GM12875 (cell line): ENCODE measurements around the gene GPR68.

ENCODE experiments used
- H3K4me3 ChIP-seq: one replicate; pipeline ENCODE4 v1.5.1; 2011; ENCODE audit warnings: low read depth, low read length, control low read depth
- CTCF ChIP-seq: IDR thresholded peaks from 2 replicates; pipeline ENCODE4 v1.5.1; 2011; ENCODE audit warnings: low read depth, mild to moderate bottlenecking, control low read depth, inconsistent platforms, low read length, moderate library complexity, borderline replicate concordance; ENCODE audit not compliant: insufficient read depth

Gene GPR68

GRCh38 chr14:91244501-91244901 is at the start of gene GPR68:
GPR68 (minus strand) TSS chr14:91244704; CDS start chr14:91235050, 9,654 bp downstream.
- no peak within 1 kb of the TSS for H3K4me3 ChIP-seq
- no peak for TF ChIP-seq CTCF

- no peak for TF ChIP-seq CTCF
- no peak overlapping the region for H3K4me3 ChIP-seq
These were observed 49.6 kb upstream of the GPR68 start for GRCh38 chr14:91294153-91294552.

GRCh38 chr14:91293281-91293680 is 48.8 kb upstream of the GPR68 start:
- no peak for TF ChIP-seq CTCF
- H3K4me3 ChIP-seq: no peak overlapping the region

DNA sequence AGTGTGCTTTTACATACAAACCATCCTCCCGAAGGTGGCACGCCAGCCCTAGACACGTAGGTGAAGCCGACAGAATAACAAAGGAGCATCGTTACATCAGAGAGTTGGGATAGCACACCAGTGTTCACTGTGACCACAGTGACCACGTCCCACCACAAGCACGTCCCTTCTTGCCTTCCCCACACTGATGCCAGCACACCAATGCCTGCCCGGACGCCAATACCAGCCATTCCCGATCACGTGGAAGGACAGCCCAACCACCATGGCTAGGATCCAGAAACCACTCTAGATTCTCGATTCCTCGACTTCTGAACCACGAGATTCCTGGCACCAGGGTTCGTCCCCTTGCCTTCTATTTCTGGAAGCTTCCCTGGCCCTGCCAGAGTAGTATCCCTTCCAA is 48.0 kb upstream of the GPR68 start:
- H3K4me3 ChIP-seq: no peak overlapping the region
- no peak for TF ChIP-seq CTCF

- no peak for TF ChIP-seq CTCF
- no peak overlapping the region for H3K4me3 ChIP-seq
These were observed 47.4 kb upstream of the GPR68 start for GRCh38 chr14:91291786-91292405.

- no peak for TF ChIP-seq CTCF
- H3K4me3 ChIP-seq: no peak overlapping the region
These were observed 46.5 kb upstream of the GPR68 start for GRCh38 chr14:91290986-91291385.

DNA sequence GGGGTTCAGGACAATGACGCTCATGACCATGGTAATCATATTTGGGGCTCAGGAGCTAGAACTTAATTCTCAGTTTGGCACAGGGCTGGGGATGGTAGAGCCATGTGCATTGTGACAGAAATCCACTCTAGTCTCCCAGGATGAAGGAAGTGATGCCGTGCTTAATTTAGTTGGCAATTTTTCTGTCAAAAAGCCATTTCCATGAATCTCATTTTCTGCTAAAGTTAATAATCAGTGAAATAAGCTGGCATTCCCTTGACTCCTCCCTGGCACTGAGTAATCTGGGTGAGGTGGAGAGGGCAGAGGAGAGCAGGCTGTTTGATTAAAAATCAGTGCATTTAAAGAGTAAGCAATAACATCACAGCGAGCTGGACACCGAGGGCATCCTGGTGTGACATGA is 45.0 kb upstream of the GPR68 start:
- H3K4me3 ChIP-seq: no peak overlapping the region
- TF ChIP-seq CTCF: no peak
